GM10248 (cell line): ENCODE data around the gene HORMAD1.
"Not testable (repeated sequence)": the region's sequence is repeated elsewhere in the genome, so short reads cannot be mapped to it uniquely, and the experiment has no call there.

ENCODE experiments used
- CTCF ChIA-PET: fragments of 300-600 bp; sonication (Branson Sonifier 250); formaldehyde crosslinking; extraction: SDS; loops from one replicate; lab custom pipeline; 2021; ENCODE audit warnings: antibody characterized with exemption; lab: Yijun Ruan, JAX
- POLR2A ChIA-PET: fragments of 350-650 bp; sonication (Branson Sonifier 250); formaldehyde crosslinking; extraction: SDS; loops from one replicate; lab custom pipeline; 2020; ENCODE audit warnings: antibody characterized with exemption; lab: Yijun Ruan, JAX
- DNase-seq: peaks from one replicate; pipeline ENCODE4 v3.0.0; 2012; ENCODE audit errors: extremely low spot score
- CTCF ChIP-seq: IDR thresholded peaks from 2 replicates; pipeline ENCODE4 v1.5.1; 2012; ENCODE audit warnings: mild to moderate bottlenecking, low read depth; ENCODE audit errors: extremely low read depth, missing control alignments, control extremely low read depth

The HORMAD1 gene

DNA sequence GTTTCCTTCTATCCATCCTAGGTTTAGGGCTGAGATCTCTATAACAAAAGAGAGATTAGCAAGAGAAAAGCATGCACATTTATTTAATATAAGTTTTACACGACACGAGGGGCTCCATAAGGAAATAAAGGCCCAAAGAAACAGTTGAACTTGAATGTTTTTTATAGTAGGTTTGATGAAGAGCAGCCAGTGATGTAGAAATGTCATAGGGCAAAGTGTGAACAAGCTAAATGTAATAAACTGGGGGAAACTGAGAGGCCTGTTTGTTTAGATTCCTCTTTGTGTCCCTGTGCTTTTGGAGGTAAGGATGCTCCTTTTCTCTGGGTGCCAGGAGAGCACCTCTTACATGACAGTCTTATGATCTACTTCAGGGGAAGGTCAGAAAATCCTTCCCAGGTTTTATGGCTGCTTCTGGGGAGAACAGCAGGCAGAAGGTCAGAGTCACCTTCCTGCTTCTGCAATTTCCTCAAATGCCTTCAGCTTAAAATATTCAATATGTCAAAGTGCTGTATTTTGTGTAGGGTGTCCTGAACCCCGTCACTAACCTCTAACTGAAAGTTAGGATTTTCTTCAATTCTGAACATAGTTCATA is 9.5 kb upstream of the HORMAD1 start:
- CTCF ChIA-PET, result interaction anchor here (0.8 kb wide), 1 partner anchor 9 kb away, joined by 3 read pairs; the partner anchor contains the start of gene HORMAD1
- POLR2A ChIA-PET, result no interaction called here
- DNase-seq, result no peak
- TF ChIP-seq CTCF, result no peak

- TF ChIP-seq CTCF, result no peak
- ChIA-PET POLR2A (no interaction called here), CTCF (interaction anchor here (1.4 kb wide), 1 partner anchor 10 kb away, joined by 8 read pairs; no protein-coding TSS in a partner anchor)
- no peak for DNase-seq
These were observed 3.6 kb upstream of the HORMAD1 start for GRCh38 chr1:150724336-150724735.

DNA sequence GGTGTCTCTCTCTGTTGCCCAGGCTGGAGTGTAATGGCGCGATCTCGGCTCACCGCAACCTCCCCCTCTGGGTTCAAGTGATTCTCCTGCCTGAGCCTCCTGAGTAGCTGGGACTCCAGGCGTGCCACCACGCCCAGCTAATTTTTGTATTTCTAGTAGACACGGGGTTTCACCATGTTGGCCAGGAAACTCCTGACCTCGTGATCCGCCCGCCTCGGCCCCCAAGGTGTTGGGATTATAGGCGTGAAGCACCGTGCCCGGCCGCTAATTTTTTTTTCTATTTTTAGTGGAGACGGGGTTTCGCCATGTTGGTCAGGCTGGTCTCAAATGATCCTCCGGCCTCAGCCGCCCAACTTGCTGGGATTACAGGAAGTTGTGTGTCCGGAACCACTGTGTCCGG is 597 bp downstream of the HORMAD1 start:
- ChIA-PET CTCF (no interaction called here), POLR2A (no interaction called here)

DNA sequence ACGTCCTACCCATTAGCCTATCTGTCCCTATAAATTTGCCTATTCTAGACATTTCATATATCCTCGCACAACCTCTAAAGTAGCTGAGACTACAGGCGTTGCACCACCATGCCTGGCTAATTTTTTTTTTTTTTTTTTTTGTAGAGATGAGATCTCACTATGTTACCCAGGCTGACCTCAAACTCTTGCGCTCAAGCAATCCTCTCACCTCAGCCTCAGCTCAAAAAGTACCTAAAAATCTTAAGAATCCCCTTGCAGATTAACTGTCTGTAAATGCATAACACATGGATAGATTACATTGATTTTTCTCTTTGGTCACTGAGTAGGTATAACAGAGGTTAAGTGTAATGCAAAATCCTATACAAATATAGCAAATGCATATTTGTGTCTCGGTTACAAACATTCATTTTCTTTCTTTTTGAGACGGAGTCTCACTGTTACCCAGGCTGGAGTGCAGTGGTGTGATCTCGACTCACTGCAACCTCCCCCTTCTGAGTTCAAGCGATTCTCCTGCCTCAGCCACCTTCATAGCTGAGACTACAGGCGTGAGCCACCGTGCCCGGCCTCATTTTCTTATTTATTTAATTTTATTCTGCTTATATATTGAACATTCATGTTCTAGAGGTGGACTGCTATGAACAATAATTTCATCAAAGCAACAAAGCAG is 2.3 kb downstream of the HORMAD1 start:
- no peak for TF ChIP-seq CTCF
- CTCF ChIA-PET, result no interaction called here
- DNase-seq, result no peak
- POLR2A ChIA-PET, result no interaction called here

More for the DNA sequence above, 597 bp downstream of the HORMAD1 start:
- TF ChIP-seq CTCF, result no peak
- DNase-seq, result no peak

GRCh38 chr1:150709031-150709430 is 11.7 kb downstream of the HORMAD1 start:
- CTCF ChIA-PET, result interaction anchor here (1.2 to 1.6 kb wide), 3 partner anchors 12 to 148 kb away, joined by 4 to 8 read pairs (median 5); partner anchors contain the start of gene GOLPH3L
- POLR2A ChIA-PET, result interaction anchor here (0.9 kb wide), 1 partner anchor 12 kb away, joined by 5 read pairs; the partner anchor contains the start of gene GOLPH3L
- not testable (repeated sequence) for DNase-seq

DNA sequence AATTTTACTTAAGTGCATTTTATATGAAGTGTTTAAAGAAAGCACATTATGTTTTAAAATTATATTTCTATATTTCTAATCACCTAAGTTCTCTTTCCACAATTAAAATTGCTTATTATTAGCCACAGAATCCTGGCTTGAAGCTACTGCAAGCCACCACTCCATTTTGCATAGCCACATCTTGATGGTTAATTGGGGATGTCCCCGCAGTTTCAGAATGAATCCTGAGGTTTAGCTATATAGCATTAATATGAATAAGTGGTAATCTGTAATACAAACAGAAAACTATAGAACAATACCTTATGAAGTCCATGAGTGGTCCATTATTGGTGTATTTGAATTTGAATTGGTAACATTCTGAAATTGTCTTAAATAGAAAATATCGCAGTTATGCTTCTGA is 12.1 kb downstream of the HORMAD1 start:
- DNase-seq, result peak; percentile 61
- TF ChIP-seq CTCF, result no peak
- ChIA-PET POLR2A (interaction anchor here (0.9 kb wide), 1 partner anchor 11 kb away, joined by 5 read pairs; the partner anchor contains the start of gene GOLPH3L), CTCF (interaction anchor here (1.2 to 1.6 kb wide), 4 partner anchors 11 to 148 kb away, joined by 3 to 8 read pairs (median 4); partner anchors contain the start of gene GOLPH3L)

DNA sequence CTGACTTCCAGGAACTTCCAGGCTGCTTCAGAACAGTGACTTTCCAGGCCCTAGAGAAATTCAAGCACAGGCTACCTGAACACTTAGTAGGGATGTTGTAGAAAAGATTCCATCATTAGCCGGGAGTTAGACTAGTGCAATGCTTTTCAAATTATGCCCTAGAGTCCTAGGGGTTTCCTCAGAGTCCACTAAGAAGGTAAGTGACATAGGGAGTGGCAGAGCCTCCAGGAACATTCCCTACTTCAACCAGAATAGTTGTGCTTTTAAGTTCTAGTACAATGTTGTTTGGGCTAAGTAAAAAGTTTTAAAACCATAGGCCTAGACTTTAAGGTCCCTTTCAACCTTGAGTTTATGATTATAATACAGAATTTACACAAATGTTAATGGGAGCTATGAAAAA is 14.6 kb downstream of the HORMAD1 start:
- CTCF ChIA-PET, result interaction anchor here (1.4 kb wide), 1 partner anchor 15 kb away, joined by 3 read pairs; no protein-coding TSS in a partner anchor
- TF ChIP-seq CTCF, result no peak
- no peak for DNase-seq
- POLR2A ChIA-PET, result no interaction called here
